DMS114 treated with DMSO at 0.1 percent for 48 hours (cell line): ENCODE data around the gene PHKA2.
"Not testable (repeated sequence)": the region's sequence is repeated elsewhere in the genome, so short reads cannot be mapped to it uniquely, and the experiment has no call there.

Experiments
- DNase-seq: peaks from one replicate; lab custom pipeline; 2025; ENCODE audit not compliant: unreplicated experiment; lab: John Stamatoyannopoulos, UW

PHKA2 gene

DNA sequence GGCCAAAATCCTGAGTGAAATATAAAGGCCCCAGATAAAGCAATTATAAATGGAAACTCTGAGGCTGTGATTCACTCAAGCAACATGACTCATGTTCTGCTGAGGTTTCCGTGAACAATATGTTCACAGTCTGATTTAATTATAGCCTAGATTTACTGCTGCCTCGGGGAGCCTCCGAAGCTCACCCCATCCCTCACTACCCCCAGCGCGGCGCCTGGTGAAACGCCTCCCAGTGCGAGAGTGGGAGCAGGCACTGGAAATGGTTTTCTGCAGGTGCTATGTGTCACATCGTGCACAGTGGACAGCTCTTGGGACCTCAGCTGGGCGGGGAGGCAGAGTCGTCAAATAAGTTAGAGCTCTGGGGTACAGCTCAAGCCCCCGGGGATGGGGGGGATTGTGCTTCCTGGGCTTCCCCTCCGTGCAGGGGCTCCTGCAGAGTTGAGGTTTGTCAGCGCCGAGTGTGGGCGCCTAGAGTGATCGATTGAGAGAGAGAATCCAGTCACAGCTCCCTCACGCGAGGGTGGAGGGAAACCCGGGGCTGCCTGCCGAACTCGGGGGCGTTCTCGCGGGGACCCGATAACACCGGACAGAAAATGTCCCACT, 110.6 kb downstream of the PHKA2 start:
- no peak for DNase-seq

DNA sequence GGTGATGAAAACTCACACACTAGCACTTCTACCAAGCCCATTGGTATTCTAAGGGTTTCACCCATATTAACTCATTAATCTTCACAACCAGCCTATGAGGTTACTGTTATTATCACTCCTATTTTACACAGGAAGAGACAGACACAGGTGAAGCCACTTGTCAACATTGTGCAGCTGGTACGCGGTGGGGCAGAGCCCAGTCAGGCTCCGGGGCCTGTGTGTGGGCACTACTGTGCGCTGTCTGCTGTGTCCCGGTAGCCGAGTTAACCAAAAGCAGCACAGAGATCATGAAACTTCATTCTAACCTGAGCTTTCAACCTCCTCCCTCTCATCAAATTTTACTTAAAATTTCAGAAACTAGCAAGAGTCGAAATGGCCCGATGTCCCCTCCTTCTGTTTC, 111.3 kb downstream of the PHKA2 start:
- no peak for DNase-seq

DNA sequence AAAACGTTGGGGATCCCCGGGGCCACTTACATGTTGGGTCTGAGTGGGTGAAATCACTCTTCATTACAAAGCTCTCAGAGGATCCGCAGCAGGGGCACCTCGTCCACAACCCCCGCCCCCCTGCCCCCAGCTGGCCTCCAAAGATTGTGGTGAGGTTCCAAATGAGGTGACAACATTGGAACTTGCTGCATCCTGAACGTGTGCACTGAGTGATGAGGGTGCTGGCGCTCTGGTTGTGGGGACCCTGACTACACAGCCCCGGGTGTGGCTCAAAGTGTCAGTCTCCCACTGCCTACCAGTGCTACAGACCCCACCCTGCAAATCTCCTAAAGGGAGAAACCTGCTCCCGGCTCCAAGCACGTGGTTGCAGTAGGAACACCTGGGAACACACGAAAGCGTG, 111.9 kb downstream of the PHKA2 start:
- DNase-seq: no peak

DNA sequence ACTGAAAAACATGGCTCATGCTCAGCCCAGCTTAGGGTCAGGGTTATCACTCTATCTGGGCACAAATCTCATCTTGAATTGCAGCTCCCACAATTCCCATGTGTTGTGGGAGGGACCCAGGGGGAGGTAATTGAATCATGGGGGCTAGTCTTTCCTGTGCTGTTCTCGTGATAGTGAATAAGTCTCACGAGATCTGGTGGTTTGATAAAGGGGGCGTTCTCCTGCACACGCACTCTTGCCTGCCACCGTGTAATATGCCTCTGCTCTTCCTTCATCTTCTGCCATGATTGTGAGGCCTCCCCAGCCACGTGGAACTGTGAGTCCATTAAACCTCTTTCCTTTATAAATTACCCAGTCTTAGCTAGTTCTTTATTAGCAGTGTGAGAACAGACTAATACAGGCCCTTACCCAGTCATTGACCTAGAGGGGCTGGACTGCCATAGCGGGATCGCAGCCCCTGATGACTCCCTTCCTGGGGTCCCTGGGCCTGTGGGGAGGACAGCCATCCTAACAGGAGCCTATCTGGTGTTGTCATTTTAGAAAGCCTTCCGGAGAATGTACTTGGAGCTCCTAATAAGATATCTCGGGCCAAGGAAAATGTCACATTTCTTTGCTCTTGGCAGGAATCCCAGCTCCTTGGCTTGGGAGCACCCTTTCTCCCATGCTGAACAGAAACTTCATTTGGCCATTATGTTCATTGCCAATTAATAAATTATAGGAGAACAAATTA, 112.6 kb downstream of the PHKA2 start:
- no peak for DNase-seq

DNA sequence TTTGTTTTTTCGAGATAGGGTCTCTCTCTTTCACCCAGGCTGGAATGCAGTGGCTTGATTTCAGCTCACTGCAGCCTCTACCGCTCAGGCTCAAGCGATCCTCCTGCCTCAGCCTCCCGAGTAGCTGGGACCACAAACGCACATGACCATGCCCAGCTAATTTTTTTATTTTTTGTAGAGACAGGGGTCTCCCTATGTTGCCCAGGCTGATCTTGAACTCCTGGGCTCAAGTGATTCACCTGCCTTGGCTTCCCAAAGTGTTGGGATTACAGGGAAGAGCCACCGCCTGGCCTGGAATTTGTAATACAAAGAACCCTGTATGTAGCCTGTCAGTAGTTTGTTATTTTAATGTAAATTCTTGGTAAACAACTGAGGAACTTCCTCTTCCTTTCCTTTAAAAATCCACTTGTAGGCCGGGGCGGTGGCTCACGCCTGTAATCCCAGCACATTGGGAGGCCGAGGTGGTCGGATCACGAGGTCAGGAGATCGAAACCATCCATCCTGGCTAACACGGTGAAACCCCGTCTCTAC, 119.5 kb downstream of the PHKA2 start:
- DNase-seq: no peak

DNA sequence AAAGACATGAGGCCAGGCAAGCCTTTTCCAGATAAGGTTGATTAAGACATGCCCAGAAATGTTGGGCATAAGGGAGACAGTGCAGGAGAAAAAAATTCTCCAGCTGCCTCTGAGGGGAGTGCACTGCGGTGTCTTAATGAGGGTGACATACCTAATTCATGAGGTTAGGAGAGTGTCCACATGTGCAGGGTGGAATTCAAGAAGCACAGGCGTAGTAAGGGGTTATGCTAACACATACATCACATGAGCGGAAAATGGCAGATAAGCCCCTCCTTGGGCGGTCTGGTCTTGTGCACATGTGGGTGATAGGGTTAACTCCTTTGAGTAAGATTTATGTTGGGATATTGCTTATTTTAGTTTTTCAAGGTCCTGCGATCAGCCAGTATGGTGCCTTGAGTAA, 122.4 kb downstream of the PHKA2 start:
- DNase-seq: no peak

DNA sequence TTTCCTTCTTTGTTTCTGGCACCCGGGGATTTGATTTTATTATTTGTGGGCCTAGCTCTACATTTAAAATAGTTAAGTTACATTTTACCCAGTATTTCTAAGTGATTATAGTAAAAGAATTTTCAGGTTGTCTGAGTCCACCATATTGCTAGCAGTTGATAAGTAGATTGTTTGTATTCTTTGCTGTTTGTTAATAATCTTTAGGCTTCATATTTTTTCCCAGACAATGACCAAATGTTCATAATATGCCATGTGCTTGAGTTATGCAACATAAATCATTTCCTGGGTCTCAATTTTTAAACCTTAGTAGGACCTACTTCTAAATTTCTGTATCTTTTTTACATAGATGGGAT, 127.3 kb downstream of the PHKA2 start:
- DNase-seq: no peak

DNA sequence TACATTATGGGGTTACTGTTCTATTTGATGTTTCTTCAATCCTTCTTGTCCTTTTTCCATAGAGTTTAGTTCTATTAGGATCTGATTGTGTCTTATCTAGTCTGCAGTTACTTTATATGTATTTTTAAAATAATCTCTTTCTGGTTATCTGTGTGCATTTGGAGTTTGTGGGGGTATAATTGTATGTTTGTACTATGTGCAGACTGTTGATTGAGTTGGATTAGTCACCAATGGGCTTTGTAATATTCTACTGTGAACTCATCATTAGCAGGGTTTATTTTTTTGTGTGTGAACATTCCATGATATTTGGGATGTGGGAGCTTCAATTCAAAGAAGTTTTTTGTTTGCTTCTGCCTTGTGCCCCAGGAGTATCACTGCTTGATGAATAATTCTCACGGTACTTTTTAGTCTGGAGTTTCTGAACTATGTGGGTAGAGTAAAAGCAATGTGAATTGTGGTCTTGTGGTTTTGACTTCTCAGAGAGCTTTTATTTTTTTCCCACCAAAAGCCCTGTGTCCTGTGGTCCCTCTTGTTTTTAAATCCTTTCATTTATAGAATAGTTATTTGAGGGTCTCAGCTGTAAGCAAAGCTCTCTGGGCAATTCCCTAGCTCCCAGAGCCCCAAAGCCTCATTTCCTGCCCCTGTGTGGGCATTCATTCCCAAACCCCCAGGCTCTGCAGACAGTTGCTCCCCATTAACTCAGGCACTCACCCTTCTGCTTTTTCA, 127.8 kb downstream of the PHKA2 start:
- no peak for DNase-seq

DNA sequence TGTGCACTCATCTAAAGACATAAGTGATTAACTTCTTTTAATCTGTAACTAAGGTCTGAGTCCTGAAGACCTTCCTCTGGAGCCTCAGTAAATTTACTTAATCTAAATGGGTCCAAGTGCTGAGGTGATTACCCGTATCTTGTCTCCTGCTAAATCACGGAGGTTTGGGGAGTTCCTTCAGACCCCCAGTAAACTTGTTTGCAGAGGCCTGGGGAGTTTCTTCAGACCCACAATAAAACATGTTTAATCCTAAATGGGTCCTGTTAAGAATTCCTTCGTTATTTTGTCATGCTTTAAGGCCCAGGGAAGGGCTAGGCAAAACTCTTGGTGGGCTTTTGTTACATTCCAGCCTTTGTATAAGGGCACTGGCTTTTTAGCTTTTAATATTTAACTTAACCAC, 136.0 kb downstream of the PHKA2 start:
- not testable (repeated sequence) for DNase-seq
